HG02759 (cell line): ENCODE data around the gene MT1F.
"Not testable (repeated sequence)": the region's sequence is repeated elsewhere in the genome, so short reads cannot be mapped to it uniquely, and the experiment has no call there.

Source experiments
- ATAC-seq: cut with Tn5 transposase; IDR thresholded peaks from one replicate; pipeline ENCODE4 v1.9.1; 2021; ENCODE audit warnings: mild to moderate bottlenecking, moderate library complexity; ENCODE audit not compliant: unreplicated experiment

MT1F gene

DNA sequence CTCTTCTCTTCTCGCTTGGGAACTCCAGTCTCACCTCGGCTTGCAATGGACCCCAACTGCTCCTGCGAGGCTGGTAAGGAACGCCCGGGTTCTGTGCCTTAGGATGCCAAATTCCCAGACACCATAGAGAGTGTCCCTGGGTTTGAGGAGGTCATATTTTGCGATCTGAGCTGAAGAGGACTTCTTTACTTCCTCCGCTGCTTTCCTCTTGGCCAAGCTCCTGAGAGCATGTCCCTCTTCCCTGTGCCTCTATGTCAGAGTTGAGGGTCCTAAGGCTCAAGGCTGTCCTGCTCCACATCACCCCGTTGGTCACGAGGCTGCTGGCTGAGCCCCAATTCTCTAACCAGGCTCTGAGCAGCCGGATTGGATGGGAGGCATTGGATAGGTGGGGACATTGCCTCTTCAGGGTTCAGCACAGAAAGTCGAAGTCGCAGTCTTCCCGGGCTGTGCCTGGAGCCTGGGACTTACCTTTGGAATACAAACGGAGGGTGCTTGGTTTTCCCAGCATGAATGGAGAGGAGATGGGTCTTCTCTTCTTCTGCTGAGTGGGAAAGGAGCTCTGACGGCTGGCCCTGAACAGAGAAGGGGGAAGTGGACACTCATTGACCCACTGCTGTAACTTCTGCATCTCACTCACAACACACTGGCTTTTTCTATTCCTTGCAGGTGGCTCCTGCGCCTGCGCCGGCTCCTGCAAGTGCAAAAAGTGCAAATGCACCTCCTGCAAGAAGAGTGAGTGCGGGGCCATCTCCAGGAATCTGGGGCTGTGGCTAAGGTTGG is 12.3 kb downstream of the MT1F start:
- ATAC-seq = no peak

- no peak for ATAC-seq
Measured at GRCh38 chr16:56670620-56670934, 12.8 kb downstream of the MT1F start.

DNA sequence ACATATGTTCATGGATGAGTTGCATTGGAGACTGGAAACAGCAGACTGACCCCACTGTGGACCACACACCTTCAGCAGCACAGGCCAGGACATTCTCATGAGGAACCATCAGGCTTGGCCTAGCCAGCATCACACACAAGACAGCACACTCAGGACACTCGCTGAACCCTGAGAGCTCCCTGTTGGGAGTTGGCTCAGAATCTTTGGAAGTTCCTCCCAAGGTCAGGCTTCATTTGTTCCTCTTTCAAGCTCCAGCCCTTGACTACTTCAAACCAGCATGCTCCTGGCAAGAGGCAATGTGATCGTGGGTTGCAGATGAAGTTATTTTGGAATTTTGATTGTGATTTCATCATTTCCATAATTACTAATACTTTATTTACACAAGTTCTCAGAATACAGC is 13.9 kb downstream of the MT1F start:
- not testable (repeated sequence) for ATAC-seq

GRCh38 chr16:56672171-56672570 is 14.4 kb downstream of the MT1F start:
- not testable (repeated sequence) for ATAC-seq

- ATAC-seq = no peak
Measured at GRCh38 chr16:56672761-56673536, 15.2 kb downstream of the MT1F start.

- ATAC-seq = no peak
Measured at GRCh38 chr16:56673921-56674320, 16.2 kb downstream of the MT1F start.

GRCh38 chr16:56674570-56674969 is 16.8 kb downstream of the MT1F start:
- not testable (repeated sequence) for ATAC-seq

GRCh38 chr16:56675685-56676210 is 18.0 kb downstream of the MT1F start:
- ATAC-seq = no peak

GRCh38 chr16:56677474-56677873 is 19.7 kb downstream of the MT1F start:
- ATAC-seq = no peak

DNA sequence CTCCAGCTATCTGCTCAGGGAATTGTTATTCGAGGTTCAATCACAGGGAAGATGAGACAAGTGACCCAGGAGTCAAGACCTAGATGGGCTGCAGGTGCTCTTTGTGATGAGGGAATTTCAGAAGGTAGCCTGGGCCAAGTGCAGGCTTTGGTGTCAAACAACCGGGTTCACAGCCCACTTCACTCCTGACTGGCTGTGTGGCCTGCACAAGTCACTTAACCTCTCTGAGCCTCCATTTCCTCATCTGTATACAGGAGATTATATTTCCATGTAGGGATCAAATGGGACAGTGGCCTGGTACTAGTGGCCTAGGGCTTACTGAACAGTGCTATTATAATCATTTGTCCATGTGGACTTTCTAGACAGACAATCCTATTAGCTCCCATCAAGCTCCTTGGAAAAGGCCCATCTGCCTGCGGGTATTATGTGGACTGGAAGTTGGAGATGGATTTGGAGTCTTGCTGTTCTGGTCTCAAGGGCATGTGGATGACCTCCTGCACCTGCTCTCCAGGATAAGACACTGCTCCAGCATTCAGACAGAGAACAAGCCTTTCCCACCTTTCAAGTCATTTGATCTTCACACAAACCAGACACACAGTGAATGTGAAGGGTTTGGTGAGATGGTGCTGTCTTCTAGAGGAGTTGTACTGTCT is 21.4 kb downstream of the MT1F start:
- ATAC-seq = no peak

DNA sequence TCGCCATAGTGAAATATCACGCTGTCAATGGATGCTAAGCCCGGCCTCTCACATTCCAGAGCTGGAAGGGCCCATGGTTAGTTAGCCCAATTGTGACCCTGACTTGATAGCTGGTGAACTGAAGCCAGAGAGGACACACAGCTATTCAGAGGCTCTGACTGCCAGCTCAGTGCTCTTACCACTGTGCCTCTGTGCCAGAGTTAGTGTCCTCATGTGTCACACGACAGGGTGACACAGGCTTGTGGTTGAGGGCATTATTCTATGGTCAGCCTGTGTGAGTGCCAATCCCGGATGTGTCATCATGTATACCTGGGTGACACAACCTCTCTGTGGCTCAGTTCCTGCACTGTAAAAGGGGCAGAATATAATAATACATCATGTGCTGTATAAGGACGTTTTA is 22.1 kb downstream of the MT1F start:
- ATAC-seq = no peak

- ATAC-seq = peak; percentile 99
Measured at GRCh38 chr16:56681939-56682702, 24.4 kb downstream of the MT1F start, which contains the start of gene MT1X. Gene MT1X (plus strand): TSS chr16:56682470. CDS start chr16:56682541, 71 bp downstream.

- ATAC-seq = peak; percentile 10
Measured at GRCh38 chr16:56682703-56683397, 25.1 kb downstream of the MT1F start.

GRCh38 chr16:56683424-56684172 is 25.8 kb downstream of the MT1F start:
- ATAC-seq = no peak

GRCh38 chr16:56684256-56684925 is 26.6 kb downstream of the MT1F start:
- no peak for ATAC-seq

DNA sequence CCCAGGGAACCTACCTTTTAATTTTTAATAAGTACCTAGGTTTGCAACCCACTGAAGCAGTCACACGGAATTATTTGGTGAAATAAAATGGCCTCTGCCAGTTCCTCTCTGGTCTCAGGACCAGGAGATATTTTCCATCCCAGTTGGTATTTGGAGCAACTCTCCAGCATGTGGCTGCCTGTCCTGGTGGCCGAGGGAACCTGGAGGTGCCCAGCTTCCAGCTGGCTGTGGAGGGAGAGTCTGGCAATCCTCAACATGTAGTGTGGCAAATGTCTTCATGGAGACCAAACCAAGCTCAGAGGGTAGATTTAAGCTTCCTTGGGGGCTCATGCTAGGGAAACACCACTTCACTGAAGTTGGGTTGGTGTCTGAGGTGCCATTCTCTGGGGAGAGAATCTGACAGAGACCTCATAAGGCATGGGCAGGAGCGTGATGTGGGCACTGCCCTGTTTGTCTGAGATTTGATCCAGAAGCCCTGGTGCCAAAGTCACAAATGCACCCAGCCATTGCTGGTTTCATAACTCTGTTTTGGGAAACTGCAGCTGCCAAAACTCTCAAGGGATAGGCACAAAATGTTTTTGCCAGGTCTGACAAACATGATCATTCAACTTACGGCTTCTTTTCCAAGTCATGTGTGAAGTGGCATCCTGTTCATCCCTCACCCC is 27.3 kb downstream of the MT1F start:
- ATAC-seq = no peak

GRCh38 chr16:56686758-56687157 is 29.0 kb downstream of the MT1F start:
- ATAC-seq = no peak

DNA sequence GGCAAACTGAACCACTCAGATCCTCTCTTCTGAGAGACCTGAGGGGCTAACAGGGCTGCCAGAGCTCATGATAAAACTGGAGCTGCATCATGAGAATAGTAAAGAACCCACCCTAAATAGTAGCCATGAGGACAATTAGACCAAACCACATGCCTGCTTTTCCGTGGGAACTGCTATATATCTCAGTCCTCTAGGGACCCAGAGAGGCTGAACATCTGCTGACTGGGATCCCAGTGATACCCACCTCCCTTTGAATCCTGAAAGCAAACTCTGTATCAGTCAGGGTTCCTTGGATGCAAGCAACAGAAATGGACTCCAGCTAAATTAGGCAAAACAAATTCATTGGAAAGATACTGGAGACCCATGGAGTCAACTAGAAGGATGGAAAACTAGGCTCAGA is 31.0 kb downstream of the MT1F start:
- ATAC-seq = no peak
